Measurements from ENCODE around the gene FKBP1A. TPM values are rescaled to one million over a fixed set of nuclear protein-coding genes. Genes with fewer than 3 reads are reported as not detected.
"Not testable (repeated sequence)": the region's sequence is repeated elsewhere in the genome, so short reads cannot be mapped to it uniquely, and the experiment has no call there.

Gene FKBP1A
- total RNA-seq, 4 donors from 2014 or later: 99.5 to 253 (median 206) TPM

GRCh38 chr20:1345756-1346093 lies 47.1 kb downstream of the FKBP1A start:
- DNase-seq: no peak
- H3K9me3 ChIP-seq: no peaks in the 10 kb centered on the region
- H3K27me3 ChIP-seq: no peaks in the 10 kb centered on the region
- intact Hi-C loops (cut with DNase I; ENCODE audit: low total_unique reads): no loop called here
- no peak overlapping the region for H3K27ac ChIP-seq
- no peaks in the 10 kb centered on the region for H3K36me3 ChIP-seq
- H3K4me1 ChIP-seq: no peaks in the 10 kb centered on the region
- no peak overlapping the region for H3K4me3 ChIP-seq
- TF ChIP-seq CTCF (IDR thresholded peaks at IDR 0.05): no peak
- TF ChIP-seq POLR2A (IDR thresholded peaks at IDR 0.05): no peak

GRCh38 chr20:1345030-1345755 lies 47.7 kb downstream of the FKBP1A start:
- Histone ChIP-seq H3K4me3 (no peak overlapping the region), H3K27me3 (no peaks in the 10 kb centered on the region), H3K27ac (no peak overlapping the region), H3K36me3 (no peaks in the 10 kb centered on the region), H3K4me1 (no peaks in the 10 kb centered on the region), H3K9me3 (no peaks in the 10 kb centered on the region)
- DNase-seq: no peak
- intact Hi-C loops (cut with DNase I; ENCODE audit: low total_unique reads): no loop called here
- TF ChIP-seq POLR2A (IDR thresholded peaks at IDR 0.05): no peak
- no peak for TF ChIP-seq CTCF (IDR thresholded peaks at IDR 0.05)

- H3K4me1 ChIP-seq; intact Hi-C loops (cut with DNase I; ENCODE audit: low total_unique reads); DNase-seq; H3K27ac ChIP-seq; H3K27me3 ChIP-seq; H3K9me3 ChIP-seq; H3K4me3 ChIP-seq; H3K36me3 ChIP-seq: not testable (repeated sequence)
Observed at GRCh38 chr20:1343446-1344124, 49.3 kb downstream of the FKBP1A start.

- DNase-seq: no peak
- no peaks in the 10 kb centered on the region for H3K4me1 ChIP-seq
- no peak for TF ChIP-seq CTCF (IDR thresholded peaks at IDR 0.05)
- TF ChIP-seq POLR2A (IDR thresholded peaks at IDR 0.05): no peak
- H3K36me3 ChIP-seq: no peaks in the 10 kb centered on the region
- no peak overlapping the region for H3K27ac ChIP-seq
- intact Hi-C loops (cut with DNase I; ENCODE audit: low total_unique reads): no loop called here
- H3K9me3 ChIP-seq: no peaks in the 10 kb centered on the region
- no peak overlapping the region for H3K4me3 ChIP-seq
- no peaks in the 10 kb centered on the region for H3K27me3 ChIP-seq
Observed at GRCh38 chr20:1341561-1342265, 51.1 kb downstream of the FKBP1A start.

- H3K9me3 ChIP-seq: no peaks in the 10 kb centered on the region
- no peak for DNase-seq
- H3K27ac ChIP-seq: peak overlapping the region in 1 of 2 donors; percentile 60
- no peaks in the 10 kb centered on the region for H3K4me1 ChIP-seq
- H3K4me3 ChIP-seq: no peak overlapping the region
- H3K36me3 ChIP-seq: no peaks in the 10 kb centered on the region
- H3K27me3 ChIP-seq: no peaks in the 10 kb centered on the region
- intact Hi-C loops (cut with DNase I; ENCODE audit: low total_unique reads): no loop called here
- TF ChIP-seq POLR2A (IDR thresholded peaks at IDR 0.05) (no peak), CTCF (IDR thresholded peaks at IDR 0.05) (no peak)
Observed at GRCh38 chr20:1338801-1339200, 54.1 kb downstream of the FKBP1A start.
